ENCODE results near the gene TRIM60.
"Not testable (repeated sequence)": the region's sequence is repeated elsewhere in the genome, so short reads cannot be mapped to it uniquely, and the experiment has no call there.

TRIM60 gene

GRCh38 chr4:165031436-165032211, at the start of gene TRIM60:
Gene TRIM60, plus strand, starts transcription at chr4:165031999. Its CDS starts 8,074 bp downstream, at chr4:165040073.
- DNase-seq (ENCODE audit: low spot score), result no peak

DNA sequence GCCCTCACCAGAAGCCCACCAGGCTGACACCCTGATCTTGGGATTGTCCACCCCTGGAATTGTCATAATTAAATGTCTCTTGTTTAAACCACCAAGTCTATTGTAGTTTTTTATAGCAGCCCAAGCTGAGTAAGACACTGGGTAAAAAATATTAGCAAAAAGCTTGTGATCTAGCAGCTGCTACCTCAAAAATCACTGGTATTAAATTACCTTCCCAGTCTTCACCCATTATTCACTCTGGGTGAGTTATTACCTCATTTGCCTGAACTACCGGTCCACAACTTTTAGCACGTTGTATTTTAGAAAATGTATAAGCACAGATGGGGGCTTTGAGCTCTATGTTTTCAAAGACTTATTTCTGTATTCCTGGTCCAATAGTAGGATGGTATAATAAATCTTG, 42.3 kb upstream of the TRIM60 start:
- no peak for DNase-seq (ENCODE audit: low spot score)

DNA sequence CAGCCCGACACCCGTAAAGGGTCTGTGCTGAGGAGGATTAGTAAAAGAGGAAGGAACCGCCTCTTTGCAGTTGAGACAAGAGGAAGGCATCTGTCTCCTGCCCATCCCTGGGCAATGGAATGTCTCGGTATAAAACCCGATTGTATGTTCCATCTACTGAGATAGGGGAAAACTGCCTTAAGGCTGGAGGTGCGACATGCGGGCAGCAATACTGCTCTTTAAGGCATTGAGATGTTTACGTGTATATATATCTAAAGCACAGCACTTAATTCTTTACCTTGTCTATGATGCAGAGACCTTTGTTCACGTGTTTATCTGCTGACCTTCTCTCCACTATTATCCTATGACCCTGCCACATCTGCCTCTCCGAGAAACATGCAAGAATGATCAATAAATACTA, 41.0 kb upstream of the TRIM60 start:
- not testable (repeated sequence) for DNase-seq (ENCODE audit: low spot score)

DNA sequence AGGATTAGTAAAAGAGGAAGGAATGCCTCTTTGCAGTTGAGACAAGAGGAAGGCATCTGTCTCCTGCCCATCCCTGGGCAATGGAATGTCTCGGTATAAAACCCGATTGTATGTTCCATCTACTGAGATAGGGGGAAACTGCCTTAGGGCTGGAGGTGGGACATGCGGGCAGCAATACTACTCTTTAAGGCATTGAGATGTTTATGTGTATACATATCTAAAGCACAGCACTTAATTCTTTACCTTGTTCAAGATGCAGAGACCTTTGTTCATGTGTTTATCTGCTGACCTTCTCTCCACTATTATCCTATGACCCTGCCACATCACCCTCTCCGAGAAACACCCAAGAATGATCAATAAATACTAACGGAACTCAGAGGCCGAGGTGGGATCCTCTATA, 35.7 kb upstream of the TRIM60 start:
- DNase-seq (ENCODE audit: low spot score), result not testable (repeated sequence)

GRCh38 chr4:164997324-164997723, 34.5 kb upstream of the TRIM60 start:
- peak; percentile 44 for DNase-seq (ENCODE audit: low spot score)

- DNase-seq (ENCODE audit: low spot score), result no peak
Measured at GRCh38 chr4:164997941-164998340, 33.9 kb upstream of the TRIM60 start.

DNA sequence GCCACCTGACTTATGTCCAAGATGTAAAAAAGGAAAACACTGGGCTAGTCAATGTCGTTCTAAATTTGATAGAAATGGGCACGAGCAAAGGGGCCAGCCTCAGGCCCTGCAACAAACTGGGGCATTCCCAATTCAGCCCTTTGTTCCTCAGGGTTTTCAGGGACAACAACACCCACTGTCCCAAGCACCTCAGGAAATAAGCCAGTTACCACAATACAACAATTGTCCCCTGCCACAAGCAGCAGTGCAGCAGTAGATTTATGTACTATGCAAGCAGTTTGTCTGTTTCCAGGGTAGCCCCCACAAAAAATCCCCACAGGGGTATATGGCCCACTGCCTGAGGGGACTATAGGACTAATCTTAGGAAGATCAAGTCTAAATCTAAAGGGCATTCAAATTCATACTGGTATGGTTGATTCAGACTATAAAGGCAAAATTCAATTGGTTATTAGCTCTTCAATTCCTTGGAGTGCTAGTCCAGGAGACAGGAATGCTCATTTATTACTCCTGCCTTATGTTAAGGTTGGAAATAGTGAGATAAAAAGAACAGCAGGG, 33.2 kb upstream of the TRIM60 start:
- DNase-seq (ENCODE audit: low spot score), result not testable (repeated sequence)

- not testable (repeated sequence) for DNase-seq (ENCODE audit: low spot score)
Measured at GRCh38 chr4:165001957-165002356, 29.8 kb upstream of the TRIM60 start.

DNA sequence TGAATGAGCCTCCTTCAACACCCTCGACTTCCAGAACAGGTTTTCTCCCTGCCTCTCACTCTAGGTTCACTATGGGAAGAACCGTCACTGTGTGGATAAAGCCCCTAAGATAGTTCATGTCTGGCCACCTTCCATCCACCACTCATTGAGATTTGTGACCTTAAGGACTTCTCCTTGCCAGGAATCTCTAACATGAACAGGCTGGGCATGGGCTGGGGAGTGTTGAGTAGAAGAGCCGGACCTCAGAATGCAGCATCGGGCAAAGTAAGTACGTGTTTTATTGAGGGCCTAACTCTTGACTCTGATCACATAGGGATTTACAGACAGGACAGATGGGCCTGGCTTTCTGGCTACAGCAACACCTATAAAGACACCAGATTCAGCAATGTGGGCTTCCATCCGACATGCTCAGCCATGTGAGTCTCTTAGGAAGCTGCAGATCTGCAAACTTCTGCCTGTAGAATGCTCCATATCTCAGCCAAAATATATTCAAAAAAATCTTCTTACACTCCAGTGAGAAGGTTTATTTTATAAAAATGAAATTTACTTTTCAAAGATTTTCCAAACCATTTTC, 26.4 kb upstream of the TRIM60 start:
- no peak for DNase-seq (ENCODE audit: low spot score)

- no peak for DNase-seq (ENCODE audit: low spot score)
Measured at GRCh38 chr4:165006456-165006855, 25.3 kb upstream of the TRIM60 start.

DNA sequence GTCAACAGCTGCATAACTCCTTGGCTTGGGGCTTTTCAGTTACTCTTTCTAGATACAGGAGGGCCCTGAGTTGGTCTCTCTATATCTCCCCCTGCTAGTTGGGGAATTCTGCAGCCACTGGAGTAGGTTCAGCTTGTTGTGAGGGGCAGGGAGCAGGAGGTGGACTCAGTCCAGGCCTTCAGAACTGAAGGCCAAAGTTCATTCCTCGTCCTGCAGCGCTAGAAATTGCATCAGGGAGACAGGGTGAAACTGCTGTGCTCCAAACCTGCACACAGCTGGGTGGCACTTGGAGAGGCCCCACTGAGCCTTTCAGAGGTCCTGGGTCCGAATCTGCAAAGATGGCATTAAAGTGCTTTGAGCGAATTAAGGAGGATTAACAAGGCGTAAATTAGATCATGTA, 24.9 kb upstream of the TRIM60 start:
- no peak for DNase-seq (ENCODE audit: low spot score)

GRCh38 chr4:165009493-165010227, 22.1 kb upstream of the TRIM60 start:
- no peak for DNase-seq (ENCODE audit: low spot score)

DNA sequence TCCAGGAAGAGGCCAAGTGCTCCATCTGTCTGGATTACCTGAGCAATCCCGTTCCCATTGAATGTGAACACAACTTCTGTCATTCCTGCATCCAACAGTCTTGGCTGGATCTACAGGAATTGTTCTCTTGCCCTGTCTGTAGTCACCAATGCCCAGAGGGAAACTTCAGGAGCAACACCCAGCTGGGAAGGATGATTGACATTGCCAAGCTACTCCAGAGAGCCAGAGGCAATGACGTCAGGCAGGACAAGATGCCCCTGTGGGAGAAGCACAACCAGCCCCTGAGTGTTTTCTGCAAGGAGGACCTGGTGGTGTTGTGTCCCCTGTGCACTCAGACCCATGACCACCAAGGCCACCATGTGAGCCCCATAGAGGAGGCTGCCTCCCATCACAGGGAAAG, 21.3 kb upstream of the TRIM60 start:
- DNase-seq (ENCODE audit: low spot score), result no peak

- DNase-seq (ENCODE audit: low spot score), result no peak
Measured at GRCh38 chr4:165010991-165011390, 20.8 kb upstream of the TRIM60 start.

- DNase-seq (ENCODE audit: low spot score), result no peak
Measured at GRCh38 chr4:165011403-165011802, 20.4 kb upstream of the TRIM60 start.

DNA sequence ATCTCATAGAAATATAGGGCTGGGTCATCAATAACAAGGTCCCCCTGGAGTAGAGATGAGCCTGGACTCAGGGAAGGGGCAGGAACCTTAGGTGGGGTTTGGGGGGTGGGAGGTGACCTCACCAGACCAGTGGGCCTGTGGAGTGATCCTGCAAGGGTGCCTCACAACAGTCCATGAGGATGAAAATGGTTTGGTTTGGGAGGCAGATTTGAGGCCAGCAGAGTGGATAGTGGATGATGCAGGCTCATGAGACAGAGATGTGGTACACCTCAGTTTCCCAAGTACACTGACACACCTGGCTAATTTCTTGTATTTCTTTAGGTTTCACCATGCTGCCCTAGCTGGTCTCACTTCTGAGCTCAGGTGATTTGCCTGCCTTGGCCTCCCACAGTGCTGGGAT, 18.1 kb upstream of the TRIM60 start:
- DNase-seq (ENCODE audit: low spot score), result no peak

DNA sequence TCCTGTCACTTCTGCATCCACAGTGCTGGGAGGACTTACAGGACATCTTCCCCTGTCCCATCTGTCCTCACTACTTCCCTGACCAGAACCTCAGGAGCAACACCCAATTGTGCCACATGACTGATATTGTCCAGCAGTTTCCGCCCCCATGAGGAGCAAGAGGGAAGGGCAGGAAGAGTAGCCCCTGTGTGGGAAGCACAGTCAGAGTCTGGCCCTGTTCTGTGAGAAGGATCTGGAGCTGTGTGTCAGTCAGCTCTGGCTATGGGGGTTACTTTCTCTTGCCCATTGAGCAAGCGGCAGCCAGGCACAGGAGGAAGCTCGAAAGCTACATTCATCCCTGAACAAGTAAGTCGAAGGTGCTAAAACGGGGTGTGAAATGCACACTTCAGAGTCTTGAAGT, 14.8 kb upstream of the TRIM60 start:
- peak; percentile 17 for DNase-seq (ENCODE audit: low spot score)

- DNase-seq (ENCODE audit: low spot score), result not testable (repeated sequence)
Measured at GRCh38 chr4:165019995-165020394, 11.8 kb upstream of the TRIM60 start.

DNA sequence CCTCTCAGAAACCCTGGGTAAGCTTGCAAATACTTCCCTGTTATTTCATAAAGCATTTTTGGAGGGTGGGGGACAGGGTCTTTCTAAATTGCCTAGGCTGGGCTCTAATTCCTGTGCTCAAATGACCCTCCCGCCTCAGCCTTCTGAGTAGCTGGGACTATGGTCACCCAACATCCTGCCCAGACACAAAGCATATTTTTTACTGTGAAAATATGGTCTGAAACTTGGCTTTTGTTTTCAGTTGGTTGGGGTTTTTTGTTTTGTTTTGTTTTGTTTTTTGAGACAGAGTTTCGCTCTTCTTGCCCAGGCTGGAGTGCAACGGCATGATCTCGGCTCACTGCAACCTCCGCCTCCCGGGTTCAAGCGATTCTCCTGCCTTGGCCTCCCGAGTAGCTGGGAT, 6.0 kb upstream of the TRIM60 start:
- DNase-seq (ENCODE audit: low spot score), result not testable (repeated sequence)

- peak; percentile 44 for DNase-seq (ENCODE audit: low spot score)
Measured at GRCh38 chr4:165027762-165028402, 3.9 kb upstream of the TRIM60 start.

GRCh38 chr4:165048170-165048569, 16.4 kb downstream of the TRIM60 start:
- no peak for DNase-seq (ENCODE audit: low spot score)

GRCh38 chr4:165052627-165053026, 20.8 kb downstream of the TRIM60 start:
- DNase-seq (ENCODE audit: low spot score), result no peak
